Astrocyte of the cerebellum (primary cell): ENCODE measurements around the gene WDR93.

Experiments used
- DNase-seq: peaks from one replicate; pipeline ENCODE4 v3.0.0-alpha.2; 2011; ENCODE audit warnings: low read depth
- H3K4me3 ChIP-seq: 2 replicates; pipeline ENCODE4 v1.5.1; 2011; ENCODE audit warnings: mild to moderate bottlenecking, low read depth, low read length, moderate library complexity
- CTCF ChIP-seq: IDR thresholded peaks from 2 replicates; pipeline ENCODE4 v1.5.1; 2012; ENCODE audit warnings: low read length, low read depth, moderate library complexity, mild to moderate bottlenecking; ENCODE audit errors: missing control alignments
- in situ Hi-C: cut with HindIII; loops from 2 replicates; pipeline ENCODE4 v1.10.0; 2017; ENCODE audit warnings: low sequenced_read_pairs

The WDR93 gene

GRCh38 chr15:89690276-89691218, at the start of gene WDR93, which contains the start of gene PEX11A:
Gene WDR93, plus strand, starts transcription at chr15:89690811. Its CDS starts 10,936 bp downstream, at chr15:89701747.
Gene PEX11A, minus strand, starts transcription at chr15:89690754. Its CDS starts 122 bp downstream, at chr15:89690632.
- DNase-seq: peak; percentile 11
- H3K4me3 ChIP-seq: peak within 1 kb of the TSS; percentile 69
- in situ Hi-C loops: no loop called here
- no peak for TF ChIP-seq CTCF

- no peak for TF ChIP-seq CTCF
- DNase-seq: no peak
- in situ Hi-C loops: no loop called here
- H3K4me3 ChIP-seq: no peak overlapping the region
Observed at GRCh38 chr15:89641053-89641452, 49.6 kb upstream of the WDR93 start.

GRCh38 chr15:89642106-89642505, 48.5 kb upstream of the WDR93 start:
- H3K4me3 ChIP-seq: no peak overlapping the region
- TF ChIP-seq CTCF: no peak
- in situ Hi-C loops: no loop called here
- no peak for DNase-seq

- DNase-seq: no peak
- TF ChIP-seq CTCF: no peak
- in situ Hi-C loops: no loop called here
- no peak overlapping the region for H3K4me3 ChIP-seq
Observed at GRCh38 chr15:89645680-89646079, 44.9 kb upstream of the WDR93 start.

- DNase-seq: no peak
- in situ Hi-C loops: no loop called here
- H3K4me3 ChIP-seq: no peak overlapping the region
- no peak for TF ChIP-seq CTCF
Observed at GRCh38 chr15:89646416-89647141, 44.0 kb upstream of the WDR93 start.

GRCh38 chr15:89647191-89647851, 43.3 kb upstream of the WDR93 start:
- no peak overlapping the region for H3K4me3 ChIP-seq
- in situ Hi-C loops: no loop called here
- peak; percentile 94 for TF ChIP-seq CTCF

More at GRCh38 chr15:89647191-89647851, 43.3 kb upstream of the WDR93 start:
- DNase-seq: peak; percentile 8
